ENCODE data around the gene RRAD. TPM values are rescaled to one million over a fixed set of nuclear protein-coding genes. Genes with fewer than 3 reads are reported as not detected.

The RRAD gene
- polyA plus RNA-seq, 2 of the 4 experiments (the other 2 are of a cell fraction) = 0.75 to 2.2 TPM

DNA sequence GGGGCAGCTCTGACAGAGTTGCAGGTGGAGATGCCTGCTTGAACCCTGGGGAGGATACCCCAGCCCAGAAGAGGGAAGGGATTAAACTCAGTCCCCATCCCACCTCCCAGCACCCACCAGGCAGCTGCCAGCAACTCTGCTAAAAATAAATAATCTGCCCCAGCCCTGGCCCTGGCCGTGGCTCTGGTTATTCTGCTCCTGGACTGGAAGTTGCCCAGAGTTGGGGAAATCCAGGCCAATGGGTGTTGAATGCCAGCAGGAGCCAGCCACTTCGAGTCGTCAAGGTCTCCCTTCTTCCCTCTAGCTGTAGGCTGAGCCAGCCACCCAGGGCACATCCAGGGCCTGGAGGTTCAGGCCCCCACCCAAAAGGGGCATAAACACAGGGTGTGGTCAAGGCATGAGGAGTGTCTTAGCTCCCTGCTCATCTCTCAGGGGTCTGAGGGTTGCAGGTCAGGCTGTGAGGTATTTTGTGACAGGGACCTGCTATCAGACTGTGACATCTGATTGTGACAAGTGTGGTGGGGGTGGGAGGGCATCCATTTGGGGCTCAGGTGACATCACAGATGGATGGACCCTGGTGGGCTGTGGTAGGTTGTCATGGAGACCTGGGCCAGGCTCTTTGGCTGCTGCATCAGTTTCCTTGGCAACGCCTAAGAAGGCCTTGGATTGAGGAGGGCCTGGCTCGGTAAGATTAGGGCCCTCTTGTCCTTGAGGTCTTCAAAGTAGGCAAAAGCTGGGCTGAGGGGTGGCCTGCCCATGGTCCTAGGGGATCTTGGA, 1.0 kb upstream of the RRAD start (continued):
- TF ChIP-seq, protein P1, sequence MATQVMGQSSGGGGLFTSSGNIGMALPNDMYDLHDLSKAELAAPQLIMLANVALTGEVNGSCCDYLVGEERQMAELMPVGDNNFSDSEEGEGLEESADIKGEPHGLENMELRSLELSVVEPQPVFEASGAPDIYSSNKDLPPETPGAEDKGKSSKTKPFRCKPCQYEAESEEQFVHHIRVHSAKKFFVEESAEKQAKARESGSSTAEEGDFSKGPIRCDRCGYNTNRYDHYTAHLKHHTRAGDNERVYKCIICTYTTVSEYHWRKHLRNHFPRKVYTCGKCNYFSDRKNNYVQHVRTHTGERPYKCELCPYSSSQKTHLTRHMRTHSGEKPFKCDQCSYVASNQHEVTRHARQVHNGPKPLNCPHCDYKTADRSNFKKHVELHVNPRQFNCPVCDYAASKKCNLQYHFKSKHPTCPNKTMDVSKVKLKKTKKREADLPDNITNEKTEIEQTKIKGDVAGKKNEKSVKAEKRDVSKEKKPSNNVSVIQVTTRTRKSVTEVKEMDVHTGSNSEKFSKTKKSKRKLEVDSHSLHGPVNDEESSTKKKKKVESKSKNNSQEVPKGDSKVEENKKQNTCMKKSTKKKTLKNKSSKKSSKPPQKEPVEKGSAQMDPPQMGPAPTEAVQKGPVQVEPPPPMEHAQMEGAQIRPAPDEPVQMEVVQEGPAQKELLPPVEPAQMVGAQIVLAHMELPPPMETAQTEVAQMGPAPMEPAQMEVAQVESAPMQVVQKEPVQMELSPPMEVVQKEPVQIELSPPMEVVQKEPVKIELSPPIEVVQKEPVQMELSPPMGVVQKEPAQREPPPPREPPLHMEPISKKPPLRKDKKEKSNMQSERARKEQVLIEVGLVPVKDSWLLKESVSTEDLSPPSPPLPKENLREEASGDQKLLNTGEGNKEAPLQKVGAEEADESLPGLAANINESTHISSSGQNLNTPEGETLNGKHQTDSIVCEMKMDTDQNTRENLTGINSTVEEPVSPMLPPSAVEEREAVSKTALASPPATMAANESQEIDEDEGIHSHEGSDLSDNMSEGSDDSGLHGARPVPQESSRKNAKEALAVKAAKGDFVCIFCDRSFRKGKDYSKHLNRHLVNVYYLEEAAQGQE (IDR thresholded peaks at IDR 0.05) = no peak
- TF ChIP-seq HDAC2 (IDR thresholded peaks at IDR 0.05) = no peak

DNA sequence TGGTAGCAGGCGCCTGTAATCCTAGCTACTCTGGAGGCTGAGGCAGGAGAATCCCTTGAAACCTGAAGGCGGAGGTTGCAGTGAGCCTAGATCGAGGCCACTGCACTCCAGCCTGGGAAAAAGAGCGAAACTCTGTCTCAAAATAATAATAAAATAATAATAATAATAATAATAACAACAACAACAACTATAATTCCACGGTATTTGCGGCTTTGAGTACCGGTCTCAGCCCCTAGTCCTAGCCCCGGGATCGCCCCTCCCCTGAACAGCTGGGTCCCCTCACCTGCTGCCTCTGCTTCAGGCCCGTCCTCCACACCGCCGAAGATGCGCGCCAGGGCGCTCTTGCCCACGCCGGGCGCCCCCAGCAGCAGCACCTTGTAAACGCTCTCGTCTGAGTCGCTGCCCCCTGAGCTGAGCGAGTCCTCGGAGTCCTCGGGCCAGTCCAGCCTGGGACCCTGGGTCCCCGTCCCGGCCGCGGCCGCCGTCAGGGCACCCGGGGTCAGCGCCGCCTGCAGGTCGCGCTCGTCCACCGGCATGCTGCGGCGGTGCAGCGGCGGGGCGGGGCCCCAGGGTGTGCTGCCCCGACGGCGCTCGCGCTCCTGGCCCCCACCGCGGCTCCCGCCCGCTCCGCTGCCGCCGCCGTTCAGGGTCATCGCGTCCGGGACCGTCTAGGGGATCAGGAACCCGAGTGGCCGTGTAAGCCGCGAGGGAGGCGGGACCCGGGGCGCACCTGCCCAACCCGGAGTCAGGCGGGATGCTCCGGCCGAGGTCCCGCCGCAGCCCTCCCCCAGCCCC, 611 bp downstream of the RRAD start:
- peak; percentile 55 to 74; a peak in 5 of 6 replicates for ATAC-seq
- CTCF ChIA-PET = interaction anchor here (0.7 to 29.9 kb wide), 5 partner anchors 10 to 57 kb away, joined by 3 to 837 read pairs (median 3); partner anchors contain the start of genes CDH16, CIAO2B and PDP2
- DNase-seq (ENCODE audit: low read depth in 1 of 2, low spot score in 1 of 2) = peak in 1 of 2 experiments; percentile 81
- TF ChIP-seq KDM5A (IDR thresholded peaks at IDR 0.05) (no peak), HDAC2 (IDR thresholded peaks at IDR 0.05) (no peak), NFE2L2 (conservative IDR thresholded peaks at IDR 0.05; ENCODE audit: low read length) (no peak), JUN (IDR thresholded peaks at IDR 0.05) (peak in 1 of 2 experiments; percentile 44; a peak in 1 of 5 replicates), POLR2AphosphoS2 (conservative IDR thresholded peaks at IDR 0.05; ENCODE audit: low read length) (no peak), HEYL (CRISPR knock-in tag; IDR thresholded peaks at IDR 0.05) (no peak), EHF (CRISPR knock-in tag; IDR thresholded peaks at IDR 0.05) (no peak), RARB (CRISPR knock-in tag; IDR thresholded peaks at IDR 0.05) (no peak), EP300 (IDR thresholded peaks at IDR 0.05) (no peak), ZSCAN20 (CRISPR knock-in tag; IDR thresholded peaks at IDR 0.05) (no peak), ZC3H11A (IDR thresholded peaks at IDR 0.05) (no peak), SMC3 (IDR thresholded peaks at IDR 0.05) (peak; percentile 61), RAD21 (conservative IDR thresholded peaks at IDR 0.05 in 1 of 2, IDR thresholded peaks at IDR 0.05 in 1 of 2) (peak in 1 of 2 experiments; percentile 33; a peak in 1 of 5 replicates), NR3C1 (IDR thresholded peaks at IDR 0.05) (no peak)
- TF ChIP-seq, protein P2, sequence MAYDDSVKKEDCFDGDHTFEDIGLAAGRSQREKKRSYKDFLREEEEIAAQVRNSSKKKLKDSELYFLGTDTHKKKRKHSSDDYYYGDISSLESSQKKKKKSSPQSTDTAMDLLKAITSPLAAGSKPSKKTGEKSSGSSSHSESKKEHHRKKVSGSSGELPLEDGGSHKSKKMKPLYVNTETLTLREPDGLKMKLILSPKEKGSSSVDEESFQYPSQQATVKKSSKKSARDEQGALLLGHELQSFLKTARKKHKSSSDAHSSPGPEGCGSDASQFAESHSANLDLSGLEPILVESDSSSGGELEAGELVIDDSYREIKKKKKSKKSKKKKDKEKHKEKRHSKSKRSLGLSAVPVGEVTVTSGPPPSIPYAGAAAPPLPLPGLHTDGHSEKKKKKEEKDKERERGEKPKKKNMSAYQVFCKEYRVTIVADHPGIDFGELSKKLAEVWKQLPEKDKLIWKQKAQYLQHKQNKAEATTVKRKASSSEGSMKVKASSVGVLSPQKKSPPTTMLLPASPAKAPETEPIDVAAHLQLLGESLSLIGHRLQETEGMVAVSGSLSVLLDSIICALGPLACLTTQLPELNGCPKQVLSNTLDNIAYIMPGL (CRISPR knock-in tag; IDR thresholded peaks at IDR 0.05; ENCODE audit: borderline replicate concordance) = no peak
- TF ChIP-seq, protein P3, sequence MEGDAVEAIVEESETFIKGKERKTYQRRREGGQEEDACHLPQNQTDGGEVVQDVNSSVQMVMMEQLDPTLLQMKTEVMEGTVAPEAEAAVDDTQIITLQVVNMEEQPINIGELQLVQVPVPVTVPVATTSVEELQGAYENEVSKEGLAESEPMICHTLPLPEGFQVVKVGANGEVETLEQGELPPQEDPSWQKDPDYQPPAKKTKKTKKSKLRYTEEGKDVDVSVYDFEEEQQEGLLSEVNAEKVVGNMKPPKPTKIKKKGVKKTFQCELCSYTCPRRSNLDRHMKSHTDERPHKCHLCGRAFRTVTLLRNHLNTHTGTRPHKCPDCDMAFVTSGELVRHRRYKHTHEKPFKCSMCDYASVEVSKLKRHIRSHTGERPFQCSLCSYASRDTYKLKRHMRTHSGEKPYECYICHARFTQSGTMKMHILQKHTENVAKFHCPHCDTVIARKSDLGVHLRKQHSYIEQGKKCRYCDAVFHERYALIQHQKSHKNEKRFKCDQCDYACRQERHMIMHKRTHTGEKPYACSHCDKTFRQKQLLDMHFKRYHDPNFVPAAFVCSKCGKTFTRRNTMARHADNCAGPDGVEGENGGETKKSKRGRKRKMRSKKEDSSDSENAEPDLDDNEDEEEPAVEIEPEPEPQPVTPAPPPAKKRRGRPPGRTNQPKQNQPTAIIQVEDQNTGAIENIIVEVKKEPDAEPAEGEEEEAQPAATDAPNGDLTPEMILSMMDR (IDR thresholded peaks at IDR 0.05) = peak; percentile 56
- TF ChIP-seq, protein P4, sequence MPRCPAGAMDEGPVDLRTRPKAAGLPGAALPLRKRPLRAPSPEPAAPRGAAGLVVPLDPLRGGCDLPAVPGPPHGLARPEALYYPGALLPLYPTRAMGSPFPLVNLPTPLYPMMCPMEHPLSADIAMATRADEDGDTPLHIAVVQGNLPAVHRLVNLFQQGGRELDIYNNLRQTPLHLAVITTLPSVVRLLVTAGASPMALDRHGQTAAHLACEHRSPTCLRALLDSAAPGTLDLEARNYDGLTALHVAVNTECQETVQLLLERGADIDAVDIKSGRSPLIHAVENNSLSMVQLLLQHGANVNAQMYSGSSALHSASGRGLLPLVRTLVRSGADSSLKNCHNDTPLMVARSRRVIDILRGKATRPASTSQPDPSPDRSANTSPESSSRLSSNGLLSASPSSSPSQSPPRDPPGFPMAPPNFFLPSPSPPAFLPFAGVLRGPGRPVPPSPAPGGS (IDR thresholded peaks at IDR 0.05) = no peak
- TF ChIP-seq, protein P5, sequence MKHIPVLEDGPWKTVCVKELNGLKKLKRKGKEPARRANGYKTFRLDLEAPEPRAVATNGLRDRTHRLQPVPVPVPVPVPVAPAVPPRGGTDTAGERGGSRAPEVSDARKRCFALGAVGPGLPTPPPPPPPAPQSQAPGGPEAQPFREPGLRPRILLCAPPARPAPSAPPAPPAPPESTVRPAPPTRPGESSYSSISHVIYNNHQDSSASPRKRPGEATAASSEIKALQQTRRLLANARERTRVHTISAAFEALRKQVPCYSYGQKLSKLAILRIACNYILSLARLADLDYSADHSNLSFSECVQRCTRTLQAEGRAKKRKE (CRISPR knock-in tag; IDR thresholded peaks at IDR 0.05; ENCODE audit: low read depth) = no peak
- H3K4me1 ChIP-seq = peaks cover 23% of the 10 kb centered on the region
- H3K4me2 ChIP-seq = peak overlapping the region; percentile 83
- no peak for FAIRE-seq
- H3K4me3 ChIP-seq = peak overlapping the region; percentile 51
- POLR2A ChIA-PET = no interaction called here
- no peaks in the 10 kb centered on the region for H3K9me3 ChIP-seq
- 54% methylated on average over 23 of the region's 72 CpGs for WGBS (ENCODE audit: missing lambda C conversion rate)
- peak overlapping the region; percentile 57 to 79; a peak in 5 of 6 replicates for H3K27ac ChIP-seq
